Endodermal cell (in vitro differentiated cells): ENCODE measurements around the gene SNRPD3. TPM values are rescaled to one million over a fixed set of nuclear protein-coding genes. Genes with fewer than 3 reads are reported as not detected.

Experiments
- DNase-seq: peaks from one replicate; pipeline ENCODE4 v3.0.0-alpha.2; 2017
- H3K27ac ChIP-seq: 2 replicates; pipeline ENCODE4 v1.5.1; 2013; ENCODE audit warnings: mild to moderate bottlenecking, low read depth, low read length, moderate library complexity
- H3K27me3 ChIP-seq: 2 replicates; pipeline ENCODE4 v1.6.1; 2013; ENCODE audit warnings: mild to moderate bottlenecking, low read length, moderate library complexity; ENCODE audit not compliant: insufficient read depth, control insufficient read depth, poor library complexity, severe bottlenecking
- H3K36me3 ChIP-seq: 2 replicates; pipeline ENCODE4 v1.7.0; 2013; ENCODE audit warnings: mild to moderate bottlenecking, low read length, moderate library complexity; ENCODE audit not compliant: control insufficient read depth, insufficient read depth
- H3K4me1 ChIP-seq: one replicate; pipeline ENCODE4 v1.7.0; 2013; ENCODE audit warnings: low read length; ENCODE audit not compliant: control insufficient read depth, insufficient read depth
- H3K4me3 ChIP-seq: 2 replicates; pipeline ENCODE4 v1.5.1; 2013; ENCODE audit warnings: mild to moderate bottlenecking, low read length, moderate library complexity
- H3K9ac ChIP-seq: 2 replicates; pipeline ENCODE4 v1.6.1; 2013; ENCODE audit warnings: mild to moderate bottlenecking, low read length, moderate library complexity; ENCODE audit not compliant: poor library complexity, severe bottlenecking; ENCODE audit errors: extremely low read depth
- H3K9me3 ChIP-seq: 2 replicates; pipeline ENCODE4 v1.6.1; 2013; ENCODE audit warnings: mild to moderate bottlenecking, low read length, moderate library complexity; ENCODE audit not compliant: control insufficient read depth
- H3K27ac Mint-ChIP-seq: 2 replicates; pipeline ENCODE4 v1.8.0; 2020; ENCODE audit warnings: mixed read lengths
- H3K27me3 Mint-ChIP-seq: 2 replicates; pipeline ENCODE4 v1.8.0; 2021; ENCODE audit warnings: mild to moderate bottlenecking, mixed read lengths; ENCODE audit not compliant: insufficient read depth
- H3K36me3 Mint-ChIP-seq: 2 replicates; pipeline ENCODE4 v1.8.0; 2020; ENCODE audit warnings: low read depth, mixed read lengths
- H3K4me1 Mint-ChIP-seq: 2 replicates; pipeline ENCODE4 v1.8.0; 2020; ENCODE audit warnings: mixed read lengths
- H3K4me3 Mint-ChIP-seq: 2 replicates; pipeline ENCODE4 v1.8.0; 2020; ENCODE audit warnings: mild to moderate bottlenecking, moderate library complexity, mixed read lengths
- H3K9me3 Mint-ChIP-seq: 2 replicates; pipeline ENCODE4 v1.8.0; 2020; ENCODE audit warnings: mild to moderate bottlenecking, mixed read lengths
- WGBS, 2 experiments: methylation state at CpG; one replicate each; pipeline versions ENCODE4 v1.1.5 to v1.1.7; 2013; ENCODE audit warnings: missing lambda C conversion rate in 2 of 2, mixed read lengths in 1 of 2; ENCODE audit not compliant: insufficient coverage in 1 of 2, insufficient read length in 1 of 2; 5-methylcytosine and 5-hydroxymethylcytosine counted together
- long read RNA-seq, 4 experiments: library from polyadenylated mRNA in 2 of 4; library from RNA in 1 of 4; library from capped mRNA in 1 of 4; stranded (forward) in 3 of 4; unstranded in 1 of 4; transcript quantifications; one replicate each; pipeline ENCODE4 v2.0.0, GENCODE V29; 2020 to 2021; ENCODE audit warnings: inconsistent platforms in 1 of 4
- polyA plus RNA-seq, 2 experiments: library from polyadenylated mRNA; stranded (reverse); fragments of 50-300 nt; gene quantifications; one replicate each; pipeline ENCODE4 v1.2.3, GENCODE V29; 2013
- total RNA-seq, 2 donors: library from RNA; stranded (reverse); fragmentation: NEBNext Ultra II Directional in 1 of 2; extraction: Animal tissue kit (Norgen Biotek cat#: 25700) in 1 of 2; gene quantifications; 2 replicates in 1 of 2; 3 replicates in 1 of 2; pipeline ENCODE4 v1.2.1, GENCODE V29; 2021
- TF ChIP-seq, protein P1 (sequence below): fragments of 200-600 bp; sonication (generic); conservative IDR thresholded peaks from 2 replicates; pipeline ENCODE4 v1.5.0; 2021; ENCODE audit warnings: antibody characterized with exemption, mild to moderate bottlenecking

Gene SNRPD3
- total RNA-seq: 100 to 1,000 TPM; 158 to 180 TPM
- polyA plus RNA-seq (2013, experiment 1 of 2): 174 TPM
- polyA plus RNA-seq (2013, experiment 2 of 2): 166 TPM
- long read RNA-seq, experiment 1, transcript SNRPD3-201 (4 exons, 1,763 nt): major isoform, 77 of 93 reads
- long read RNA-seq, experiment 1, partial matches to known transcripts: 7 of 93 reads
- long read RNA-seq, experiment 1, other reads (novel, unspliced or antisense): 9 of 93 reads
- long read RNA-seq, experiment 2, transcript SNRPD3-201 (4 exons, 1,763 nt): major isoform, 85 of 96 reads
- long read RNA-seq, experiment 2, partial matches to known transcripts: 5 of 96 reads
- long read RNA-seq, experiment 2, other reads (novel, unspliced or antisense): 6 of 96 reads
- long read RNA-seq, experiment 3, transcript SNRPD3-201 (4 exons, 1,763 nt): major isoform, 63 of 68 reads
- long read RNA-seq, experiment 3, partial matches to known transcripts: 0 of 68 reads
- long read RNA-seq, experiment 3, other reads (novel, unspliced or antisense): 4 of 68 reads
- long read RNA-seq, experiment 4, transcript SNRPD3-201 (4 exons, 1,763 nt): major isoform, 7 of 7 reads
- long read RNA-seq, experiment 4, partial matches to known transcripts: 0 of 7 reads
- long read RNA-seq, experiment 4, other reads (novel, unspliced or antisense): 0 of 7 reads

DNA sequence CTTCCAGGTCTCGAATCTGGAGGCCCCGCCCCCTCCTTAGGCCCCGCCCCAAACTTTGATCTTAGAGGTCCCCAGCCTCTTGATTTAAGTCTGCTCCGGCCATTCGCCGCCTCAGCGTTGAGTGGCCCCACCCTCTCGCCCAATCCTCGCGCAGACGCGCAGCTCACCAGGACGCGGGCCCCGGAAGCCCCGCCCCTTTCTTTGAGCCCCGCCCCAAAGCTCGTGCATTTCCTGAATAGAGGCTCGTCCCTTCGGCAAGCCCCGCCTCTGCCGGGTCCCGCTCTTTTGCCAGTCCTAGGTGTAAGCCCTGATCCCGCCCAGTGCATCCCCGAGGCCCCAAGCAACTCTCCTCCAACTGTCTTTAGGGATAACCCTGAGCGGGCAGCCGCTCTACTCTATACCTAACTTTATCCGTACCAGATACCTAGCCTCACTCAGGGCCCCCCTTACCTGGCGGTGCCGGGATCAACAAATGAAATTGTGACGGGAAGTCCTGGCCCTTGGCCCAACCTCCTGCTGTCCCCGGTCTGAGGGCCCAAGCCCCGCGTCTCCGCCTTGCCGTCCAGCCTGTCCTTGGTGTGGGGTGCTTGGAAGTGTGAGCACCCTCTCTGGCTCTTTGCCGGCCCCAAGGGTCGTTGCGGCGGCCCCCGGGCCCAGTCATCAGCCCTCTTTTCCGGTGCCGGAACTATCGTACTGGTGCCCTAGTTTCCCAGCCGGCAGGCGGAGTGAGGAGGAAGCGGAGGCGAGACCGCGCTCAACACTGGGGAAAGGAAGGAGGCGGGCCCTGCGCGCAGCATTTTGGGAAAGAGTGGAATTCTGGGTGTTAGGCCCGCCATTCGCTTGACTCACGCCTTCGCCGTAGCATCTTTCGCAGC, at the start of gene SNRPD3:
SNRPD3 (plus strand) TSS at position 835 of the 875 bp plus-strand sequence. CDS start 1,676 bp downstream, outside the sequence.
- TF ChIP-seq, protein P1, sequence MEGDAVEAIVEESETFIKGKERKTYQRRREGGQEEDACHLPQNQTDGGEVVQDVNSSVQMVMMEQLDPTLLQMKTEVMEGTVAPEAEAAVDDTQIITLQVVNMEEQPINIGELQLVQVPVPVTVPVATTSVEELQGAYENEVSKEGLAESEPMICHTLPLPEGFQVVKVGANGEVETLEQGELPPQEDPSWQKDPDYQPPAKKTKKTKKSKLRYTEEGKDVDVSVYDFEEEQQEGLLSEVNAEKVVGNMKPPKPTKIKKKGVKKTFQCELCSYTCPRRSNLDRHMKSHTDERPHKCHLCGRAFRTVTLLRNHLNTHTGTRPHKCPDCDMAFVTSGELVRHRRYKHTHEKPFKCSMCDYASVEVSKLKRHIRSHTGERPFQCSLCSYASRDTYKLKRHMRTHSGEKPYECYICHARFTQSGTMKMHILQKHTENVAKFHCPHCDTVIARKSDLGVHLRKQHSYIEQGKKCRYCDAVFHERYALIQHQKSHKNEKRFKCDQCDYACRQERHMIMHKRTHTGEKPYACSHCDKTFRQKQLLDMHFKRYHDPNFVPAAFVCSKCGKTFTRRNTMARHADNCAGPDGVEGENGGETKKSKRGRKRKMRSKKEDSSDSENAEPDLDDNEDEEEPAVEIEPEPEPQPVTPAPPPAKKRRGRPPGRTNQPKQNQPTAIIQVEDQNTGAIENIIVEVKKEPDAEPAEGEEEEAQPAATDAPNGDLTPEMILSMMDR: peak; percentile 47
- H3K27ac ChIP-seq: peak within 1 kb of the TSS; percentile 91
- WGBS, 2 experiments: 0% methylated on average over 25 to 59 of the region's 59 CpGs
- H3K36me3 Mint-ChIP-seq: peaks cover 22% of the 10 kb centered on the region
- no peaks in the 10 kb centered on the region for H3K9me3 ChIP-seq
- H3K4me3 ChIP-seq: peak within 1 kb of the TSS; percentile 93
- no peaks in the 10 kb centered on the region for H3K9me3 Mint-ChIP-seq
- H3K4me1 ChIP-seq: peaks cover 3% of the 10 kb centered on the region
- peak within 1 kb of the TSS; percentile 92 for H3K9ac ChIP-seq
- H3K4me1 Mint-ChIP-seq: peaks cover 21% of the 10 kb centered on the region
- H3K27ac Mint-ChIP-seq: peak within 1 kb of the TSS; percentile 97
- peak; percentile 100 for DNase-seq
- H3K27me3 ChIP-seq: no peaks in the 10 kb centered on the region
- H3K4me3 Mint-ChIP-seq: peak within 1 kb of the TSS; percentile 99
- H3K27me3 Mint-ChIP-seq: no peaks in the 10 kb centered on the region
- peaks cover 28% of the 10 kb centered on the region for H3K36me3 ChIP-seq

DNA sequence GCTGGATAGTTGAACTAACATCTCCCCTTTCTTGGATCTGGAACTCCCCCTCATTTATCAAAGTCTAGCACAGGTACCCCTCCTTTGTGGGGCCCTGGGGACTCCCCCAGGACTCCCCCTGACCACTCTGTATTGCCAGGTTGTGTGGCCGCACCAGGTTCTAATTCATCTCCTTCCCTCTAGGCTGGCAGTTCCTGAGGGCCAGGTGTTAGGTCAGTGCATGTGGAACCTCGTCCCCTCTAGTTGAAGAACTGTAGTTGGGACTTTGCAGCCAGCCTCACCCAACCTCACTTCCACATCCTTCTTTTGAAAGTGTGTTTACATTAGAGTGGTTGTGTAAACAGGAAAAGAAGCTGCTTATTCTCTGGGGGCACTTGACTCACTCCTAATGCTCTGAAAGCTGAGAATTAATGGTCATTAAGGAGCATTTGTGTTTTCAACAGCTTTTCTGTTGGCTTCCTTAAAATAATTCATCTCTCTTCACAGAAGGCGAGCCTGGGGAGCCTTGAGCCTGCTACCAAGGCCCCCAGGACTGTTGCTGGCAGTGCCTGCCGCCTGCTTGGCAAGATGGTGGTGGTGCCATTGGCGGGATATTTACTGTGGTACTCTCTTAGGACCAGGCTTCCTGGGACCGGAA, 48.9 kb upstream of the SNRPD3 start:
- Mint-ChIP-seq H3K36me3 (no peaks in the 10 kb centered on the region), H3K27me3 (no peaks in the 10 kb centered on the region), H3K9me3 (no peaks in the 10 kb centered on the region), H3K4me1 (peaks cover 55% of the 10 kb centered on the region), H3K4me3 (peak overlapping the region; percentile 27), H3K27ac (peak overlapping the region; percentile 77)
- no peaks in the 10 kb centered on the region for H3K9me3 ChIP-seq
- peaks cover 24% of the 10 kb centered on the region for H3K4me1 ChIP-seq
- H3K27me3 ChIP-seq: peaks cover 11% of the 10 kb centered on the region
- TF ChIP-seq, protein P1: no peak
- peak; percentile 68 for DNase-seq
- no peak overlapping the region for H3K9ac ChIP-seq
- 60 to 62% methylated on average over 4 to 5 of the region's 6 CpGs for WGBS, 2 experiments
- no peak overlapping the region for H3K4me3 ChIP-seq
- H3K36me3 ChIP-seq: no peaks in the 10 kb centered on the region
- no peak overlapping the region for H3K27ac ChIP-seq

DNA sequence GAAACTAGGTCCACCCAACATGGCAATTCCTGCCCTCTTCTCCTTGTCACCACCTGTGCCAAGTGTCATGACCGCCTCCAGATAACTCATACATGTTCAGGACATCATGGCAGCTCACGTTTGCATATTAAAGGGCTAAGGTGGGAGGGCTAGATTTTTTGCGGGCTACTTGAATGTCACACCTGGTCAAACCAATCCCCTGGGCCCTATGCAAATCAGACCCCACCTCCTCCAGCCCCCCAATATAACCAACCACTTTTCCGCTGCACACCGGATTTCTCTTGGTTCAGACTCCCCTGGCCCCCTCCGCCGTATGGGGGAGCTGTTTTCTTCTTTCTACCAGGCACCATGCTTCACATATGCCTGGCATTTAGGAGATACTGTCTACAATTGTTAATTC, 48.1 kb upstream of the SNRPD3 start:
- peaks cover 11% of the 10 kb centered on the region for H3K27me3 ChIP-seq
- H3K4me3 Mint-ChIP-seq: peak overlapping the region; percentile 27
- no peaks in the 10 kb centered on the region for H3K9me3 ChIP-seq
- H3K27ac ChIP-seq: no peak overlapping the region
- no peak overlapping the region for H3K9ac ChIP-seq
- no peaks in the 10 kb centered on the region for H3K27me3 Mint-ChIP-seq
- no peaks in the 10 kb centered on the region for H3K36me3 ChIP-seq
- peaks cover 52% of the 10 kb centered on the region for H3K4me1 Mint-ChIP-seq
- no peaks in the 10 kb centered on the region for H3K9me3 Mint-ChIP-seq
- H3K4me1 ChIP-seq: peaks cover 23% of the 10 kb centered on the region
- H3K4me3 ChIP-seq: no peak overlapping the region
- 0 to 37% methylated on average over 1 to 7 of the region's 7 CpGs for WGBS, 2 experiments
- H3K27ac Mint-ChIP-seq: peak overlapping the region; percentile 77
- H3K36me3 Mint-ChIP-seq: no peaks in the 10 kb centered on the region
- DNase-seq: peak; percentile 88
- TF ChIP-seq, protein P1: peak; percentile 57
